Activated B cell treated with CpG ODN at 0.5 μM for 24 hours (primary cell): ENCODE measurements around the gene EML6. TPM values are rescaled to one million over a fixed set of nuclear protein-coding genes. Genes with fewer than 3 reads are reported as not detected.

Experiments used
- ATAC-seq: fragments of 200-7000 bp; cut with Tn5 transposase; one replicate; pipeline ENCODE4 v1.10.0; 2021; ENCODE audit warnings: low read depth, mild to moderate bottlenecking, moderate library complexity
- CTCF ChIA-PET: fragments of 350-600 bp; sonication (Branson Sonifier 250); formaldehyde crosslinking; loops from one replicate; lab custom pipeline; 2021; ENCODE audit warnings: antibody characterized with exemption; lab: Charles Lee
- POLR2A ChIA-PET: fragments of 350-600 bp; sonication (Branson Sonifier 250); formaldehyde crosslinking; loops from one replicate; lab custom pipeline; 2021; ENCODE audit warnings: antibody characterized with exemption; lab: Charles Lee
- DNase-seq: peaks from one replicate; pipeline ENCODE4 v3.0.0; 2022
- H3K27ac Mint-ChIP-seq: one replicate; pipeline ENCODE4 v1.8.0; 2020; ENCODE audit warnings: mixed read lengths
- H3K27me3 Mint-ChIP-seq: one replicate; pipeline ENCODE4 v1.8.0; 2021; ENCODE audit warnings: mixed read lengths
- H3K36me3 Mint-ChIP-seq: one replicate; pipeline ENCODE4 v1.8.0; 2021; ENCODE audit warnings: low read depth, mixed read lengths
- H3K4me1 Mint-ChIP-seq: one replicate; pipeline ENCODE4 v1.8.0; 2021; ENCODE audit warnings: mixed read lengths
- H3K4me3 Mint-ChIP-seq: one replicate; pipeline ENCODE4 v1.8.0; 2020; ENCODE audit warnings: mild to moderate bottlenecking, mixed read lengths
- H3K9me3 Mint-ChIP-seq: one replicate; pipeline ENCODE4 v1.8.0; 2020; ENCODE audit warnings: mixed read lengths
- CTCF ChIP-seq: fragments of 200-600 bp; IDR thresholded peaks from one replicate; pipeline ENCODE4 v1.8.0; 2022; ENCODE audit warnings: antibody characterized with exemption, mild to moderate bottlenecking
- intact Hi-C: fragments of 100-400 bp; cut with micrococcal nuclease; formaldehyde crosslinking; loops from one replicate; pipeline ENCODE4 v1.15.1; 2024
- total RNA-seq: library from RNA; stranded (reverse); gene quantifications from 2 replicates; pipeline ENCODE4 v1.2.3, GENCODE V29; 2022

Gene EML6
- total RNA-seq, 1 donor from 2014 or later, result 31.5 TPM

DNA sequence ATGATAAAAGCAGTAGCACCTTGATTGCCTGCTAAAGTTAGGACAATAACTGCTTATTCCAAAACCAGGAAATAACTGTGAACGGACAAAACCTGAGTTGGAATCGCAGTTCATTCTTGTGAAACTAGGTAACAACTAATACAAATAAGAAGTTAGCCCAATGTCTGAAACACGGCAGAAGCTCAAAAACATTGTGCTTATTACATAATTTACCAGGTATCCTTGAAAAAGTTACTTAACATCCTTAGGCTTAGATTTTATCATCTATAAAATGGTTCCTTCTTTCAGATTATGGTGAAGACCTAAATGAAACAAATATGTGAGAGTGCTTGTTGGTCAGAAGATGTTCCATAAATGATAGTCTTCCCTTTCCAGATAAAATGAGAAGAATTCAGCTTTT is 294.4 kb downstream of the EML6 start:
- H3K36me3 Mint-ChIP-seq, result no peaks in the 10 kb centered on the region
- no peak for ATAC-seq
- peaks cover 37% of the 10 kb centered on the region for H3K4me1 Mint-ChIP-seq
- no peak overlapping the region for H3K4me3 Mint-ChIP-seq
- H3K9me3 Mint-ChIP-seq, result no peaks in the 10 kb centered on the region
- H3K27ac Mint-ChIP-seq, result no peak overlapping the region
- no peak for DNase-seq
- no peaks in the 10 kb centered on the region for H3K27me3 Mint-ChIP-seq
- no peak for TF ChIP-seq CTCF
- CTCF ChIA-PET, result interaction anchor here (0.6 to 6.6 kb wide), 3 partner anchors 146 to 157 kb away, joined by 3 to 51 read pairs (median 3); no protein-coding TSS in a partner anchor
- intact Hi-C loops, result loop anchor here (5.0 to 10.0 kb wide), 2 partner anchors 116 to 353 kb away; no protein-coding TSS in a partner anchor
- POLR2A ChIA-PET, result interaction anchor here (0.7 to 2.2 kb wide), 2 partner anchors 32 to 151 kb away, joined by 4 to 7 read pairs; partner anchors contain the start of gene RTN4

DNA sequence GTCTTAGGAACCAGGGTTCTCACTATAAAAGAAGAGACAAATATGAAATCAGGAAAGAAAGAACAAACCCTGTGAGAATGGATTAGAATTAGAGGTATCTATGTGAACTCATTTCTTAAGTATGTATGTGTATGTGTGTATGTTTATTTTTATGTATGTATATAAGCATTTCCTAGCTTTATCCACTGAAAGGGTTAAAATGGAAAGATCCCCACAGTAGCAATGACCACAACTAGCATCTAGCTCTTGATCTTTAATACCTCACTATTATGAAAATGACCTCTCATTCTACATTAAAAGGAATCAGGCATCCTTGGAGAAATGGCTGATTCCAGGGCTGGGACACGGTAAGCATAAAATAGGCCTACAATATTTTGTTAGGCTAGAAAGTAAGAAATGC is 295.2 kb downstream of the EML6 start:
- no peak for ATAC-seq
- ChIA-PET POLR2A (interaction anchor here (0.5 to 2.2 kb wide), 2 partner anchors 32 to 132 kb away, joined by 7 read pairs; partner anchors contain the start of gene RTN4), CTCF (interaction anchor here (0.7 to 1.3 kb wide), 3 partner anchors 145 to 264 kb away, joined by 3 to 8 read pairs (median 4); no protein-coding TSS in a partner anchor)
- H3K27ac Mint-ChIP-seq, result peak overlapping the region; percentile 52
- peaks cover 33% of the 10 kb centered on the region for H3K4me1 Mint-ChIP-seq
- TF ChIP-seq CTCF, result no peak
- no peak overlapping the region for H3K4me3 Mint-ChIP-seq
- H3K9me3 Mint-ChIP-seq, result no peaks in the 10 kb centered on the region
- DNase-seq, result no peak
- intact Hi-C loops, result loop anchor here (1.0 to 10.0 kb wide), 3 partner anchors 116 to 354 kb away; no protein-coding TSS in a partner anchor
- H3K36me3 Mint-ChIP-seq, result no peaks in the 10 kb centered on the region
- H3K27me3 Mint-ChIP-seq, result no peaks in the 10 kb centered on the region

GRCh38 chr2:55019526-55020258 is 296.2 kb downstream of the EML6 start:
- ChIA-PET CTCF (interaction anchor here (1.3 kb wide), 1 partner anchor 149 kb away, joined by 8 read pairs; no protein-coding TSS in a partner anchor), POLR2A (interaction anchor here (2.2 kb wide), 1 partner anchor 31 kb away, joined by 7 read pairs; the partner anchor contains the start of gene RTN4)
- Mint-ChIP-seq H3K4me3 (peak overlapping the region; percentile 25), H3K27ac (peak overlapping the region; percentile 76), H3K36me3 (no peaks in the 10 kb centered on the region), H3K27me3 (no peaks in the 10 kb centered on the region), H3K9me3 (no peaks in the 10 kb centered on the region), H3K4me1 (peaks cover 33% of the 10 kb centered on the region)
- TF ChIP-seq CTCF, result no peak
- ATAC-seq (peak; percentile 59), DNase-seq (no peak)
- intact Hi-C loops, result loop anchor here (1.0 to 10.0 kb wide), 3 partner anchors 117 to 355 kb away; no protein-coding TSS in a partner anchor
